NCI-H1105 treated with DMSO at 0.1 percent for 48 hours (cell line): ENCODE data around the gene C2orf92.
"Not testable (repeated sequence)": the region's sequence is repeated elsewhere in the genome, so short reads cannot be mapped to it uniquely, and the experiment has no call there.

Experiments
- DNase-seq: peaks from one replicate; lab custom pipeline; 2025; lab: John Stamatoyannopoulos, UW

C2orf92 gene

GRCh38 chr2:97693476-97693875, 24.0 kb downstream of the C2orf92 start:
- DNase-seq = no peak

- DNase-seq = no peak
Measured at GRCh38 chr2:97695744-97696143, 26.2 kb downstream of the C2orf92 start.

GRCh38 chr2:97697252-97698235, 28.0 kb downstream of the C2orf92 start:
- DNase-seq = peak; percentile 69

DNA sequence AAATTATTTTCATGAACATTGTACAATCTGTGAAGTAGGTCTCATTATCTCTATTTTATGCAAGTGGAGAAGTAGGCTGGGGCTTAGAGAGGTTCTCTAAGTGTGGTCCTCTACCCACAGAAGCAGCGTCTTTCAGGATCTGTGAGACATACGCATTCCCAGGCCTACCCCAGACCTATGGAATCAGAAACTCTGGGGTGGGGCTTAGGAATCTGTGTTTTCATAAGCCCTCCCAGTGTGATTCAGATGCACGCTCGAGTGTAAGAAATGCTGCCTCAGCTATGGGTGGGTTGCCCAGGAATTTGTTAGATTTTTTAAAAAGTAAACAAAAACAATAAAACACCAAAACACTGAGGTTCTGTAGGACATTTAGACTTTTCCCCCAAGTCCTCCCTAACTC, 29.0 kb downstream of the C2orf92 start:
- no peak for DNase-seq

- DNase-seq = peak; percentile 29
Measured at GRCh38 chr2:97699765-97700444, 30.4 kb downstream of the C2orf92 start.

- no peak for DNase-seq
Measured at GRCh38 chr2:97701186-97701585, 31.7 kb downstream of the C2orf92 start.

- no peak for DNase-seq
Measured at GRCh38 chr2:97701851-97702465, 32.4 kb downstream of the C2orf92 start.

DNA sequence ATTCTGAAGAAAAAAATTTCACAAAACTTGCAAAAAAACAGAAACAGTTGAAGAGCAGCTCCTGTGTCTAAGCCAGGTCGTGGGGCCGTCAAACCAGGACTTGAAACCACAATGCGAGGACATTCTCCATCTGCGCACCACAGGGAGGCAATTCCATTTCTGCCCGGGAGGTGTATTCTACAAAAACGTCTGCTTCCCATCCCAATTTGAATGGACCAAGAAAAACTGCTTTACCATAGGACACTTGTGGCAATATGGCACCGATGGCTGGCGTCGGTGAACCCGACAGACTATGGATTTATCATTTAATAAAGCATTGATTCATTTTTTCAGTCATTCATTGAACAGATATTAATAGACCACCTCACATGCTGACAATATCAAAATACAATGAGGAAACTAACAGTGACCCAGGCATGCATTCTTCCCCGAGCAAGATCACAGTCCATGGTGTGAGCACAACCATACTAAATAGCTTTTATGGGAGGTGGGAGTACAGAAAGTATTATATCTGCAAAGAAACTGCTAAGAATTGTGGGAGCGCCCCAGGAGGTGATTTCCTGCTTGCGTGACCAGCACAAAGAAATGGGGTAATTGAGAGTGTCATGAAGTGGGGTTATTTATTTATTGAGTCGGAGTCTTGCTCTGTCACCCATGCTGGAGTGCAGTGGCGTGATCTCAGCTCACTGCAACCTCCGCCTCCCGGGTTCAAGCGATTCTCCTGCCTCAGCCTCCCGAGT, 33.4 kb downstream of the C2orf92 start:
- DNase-seq = no peak

DNA sequence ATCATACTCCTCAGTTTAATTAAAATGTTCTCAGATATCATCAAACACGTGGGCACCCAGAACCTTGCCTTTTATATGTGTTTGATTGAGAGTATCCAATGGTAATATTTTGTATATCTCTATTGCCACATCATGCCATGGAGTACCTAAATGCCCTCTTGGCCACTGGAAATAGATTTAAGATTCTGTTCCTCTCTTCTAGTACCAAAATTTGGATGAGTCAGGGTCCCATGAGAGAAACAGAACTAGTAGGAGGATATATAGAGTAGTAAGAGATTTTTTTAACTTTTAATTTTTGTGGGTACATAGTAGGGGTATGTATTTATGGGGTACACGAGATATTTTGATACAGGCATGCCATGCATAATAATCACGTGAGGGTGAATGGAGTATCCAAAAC, 34.2 kb downstream of the C2orf92 start:
- no peak for DNase-seq

GRCh38 chr2:97704989-97705388, 35.5 kb downstream of the C2orf92 start:
- no peak for DNase-seq

- DNase-seq = no peak
Measured at GRCh38 chr2:97706112-97706511, 36.6 kb downstream of the C2orf92 start.

- no peak for DNase-seq
Measured at GRCh38 chr2:97706708-97707345, 37.3 kb downstream of the C2orf92 start.

DNA sequence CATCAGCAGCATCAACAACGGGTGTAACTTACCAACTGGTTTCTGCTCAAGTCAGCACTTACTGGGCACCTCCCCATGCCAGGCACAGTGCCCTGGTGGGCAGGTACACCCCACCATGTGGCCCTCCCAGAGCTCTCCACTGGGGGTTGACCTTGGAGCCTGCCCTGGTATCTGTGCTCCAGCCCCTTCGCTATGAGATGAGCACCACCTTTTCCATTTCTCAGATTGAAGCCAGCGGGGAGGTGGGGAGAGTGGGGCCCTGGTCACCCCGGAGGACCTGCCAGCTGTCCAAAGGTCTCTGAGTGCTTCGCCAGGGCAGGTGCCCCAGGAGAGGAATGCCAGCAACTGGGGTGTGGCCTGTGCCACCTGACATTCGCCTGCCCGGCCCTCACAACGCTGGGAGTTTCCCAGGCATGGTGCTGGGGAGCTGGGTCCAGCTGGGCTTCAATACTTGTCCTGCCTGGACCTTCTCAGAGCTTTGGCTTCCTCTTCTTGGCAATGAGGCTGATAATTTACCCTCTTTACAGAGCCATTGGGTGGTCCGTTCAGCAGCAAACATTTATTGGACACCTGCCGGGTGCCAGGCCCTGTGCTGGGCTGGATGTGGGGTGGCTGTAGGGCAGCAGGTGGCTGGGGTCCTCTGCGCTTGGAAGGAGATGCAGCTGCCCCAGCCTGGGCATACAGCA, 38.0 kb downstream of the C2orf92 start:
- no peak for DNase-seq

GRCh38 chr2:97708048-97708380, 38.5 kb downstream of the C2orf92 start:
- DNase-seq = no peak

- no peak for DNase-seq
Measured at GRCh38 chr2:97708608-97709007, 39.1 kb downstream of the C2orf92 start.

DNA sequence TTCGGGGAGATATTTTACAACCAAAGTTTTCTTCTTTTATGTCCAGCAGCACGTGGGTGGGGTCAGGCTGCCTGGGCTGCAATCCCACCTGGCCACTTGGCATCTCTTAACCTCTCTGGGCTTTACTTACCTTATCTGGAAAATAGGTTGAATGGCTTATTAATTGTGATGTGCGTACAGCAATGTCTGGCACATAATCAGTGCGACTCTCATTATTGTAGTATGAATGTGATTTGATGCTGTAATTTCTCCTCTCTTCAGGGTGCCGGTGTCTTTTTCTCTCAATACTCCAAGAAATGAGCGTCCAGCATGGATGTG, 41.8 kb downstream of the C2orf92 start:
- no peak for DNase-seq

DNA sequence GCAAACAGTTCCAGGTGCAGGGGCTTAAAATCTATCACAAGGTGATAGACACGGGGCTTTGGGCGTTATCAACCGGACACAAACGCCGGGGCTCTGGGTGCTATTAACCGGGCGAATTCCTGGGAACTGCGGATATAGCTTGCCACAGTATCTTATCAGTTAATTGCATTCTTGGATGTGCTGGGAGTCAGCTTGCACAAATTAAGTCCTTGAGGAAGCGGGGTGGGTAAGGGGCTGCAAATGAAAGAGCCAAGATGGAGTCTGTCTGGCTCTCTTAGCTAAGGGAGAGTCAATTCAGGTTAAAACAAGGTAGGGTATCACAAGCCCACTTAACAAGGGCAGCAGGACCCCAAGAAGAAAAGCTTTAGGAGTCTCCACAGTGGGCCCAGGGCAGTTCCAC, 42.7 kb downstream of the C2orf92 start:
- DNase-seq = not testable (repeated sequence)

GRCh38 chr2:97712693-97713295, 43.3 kb downstream of the C2orf92 start:
- DNase-seq = no peak

DNA sequence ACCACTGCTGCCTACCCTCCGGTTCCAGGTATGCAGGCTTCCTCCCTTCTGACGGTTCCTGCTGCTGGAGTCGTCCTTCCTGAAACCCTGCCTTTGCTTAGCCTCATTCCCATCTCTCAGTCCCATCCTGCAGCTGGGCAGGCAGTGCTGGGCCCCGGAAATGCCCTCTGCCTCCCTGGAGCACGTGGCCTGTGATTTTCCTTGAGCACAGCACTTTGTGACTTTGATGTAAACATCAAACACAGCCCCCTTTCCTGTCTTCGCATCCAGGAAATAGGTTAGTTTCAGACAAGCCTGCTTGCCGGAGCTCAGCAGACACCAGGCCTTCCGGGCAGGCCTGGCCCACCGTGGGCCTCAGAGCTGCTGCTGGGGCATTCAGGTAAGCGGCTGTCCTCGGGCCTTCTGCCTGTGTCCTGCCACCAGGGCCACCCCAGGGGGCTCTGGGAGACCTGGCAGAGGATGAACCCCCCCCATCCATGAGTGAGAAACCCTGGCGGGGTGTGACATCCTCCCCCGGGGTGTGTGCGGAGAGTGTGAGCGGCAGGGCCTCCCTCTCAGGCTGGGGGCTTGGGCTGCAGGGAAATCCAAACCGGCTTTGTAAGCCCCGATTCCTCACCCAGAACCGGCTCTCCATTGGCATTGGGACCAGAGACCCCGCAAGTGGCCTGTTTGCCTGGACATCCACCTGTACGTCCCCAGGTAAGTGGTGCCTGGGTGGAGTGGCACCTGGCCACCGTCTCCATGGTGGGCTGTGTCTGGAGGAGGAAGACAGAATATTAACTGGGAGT, 44.0 kb downstream of the C2orf92 start, which contains the start of gene ZAP70:
ZAP70 (plus strand) TSS at position 281 of the 788 bp plus-strand sequence. CDS start 10,461 bp downstream, outside the sequence.
- DNase-seq = no peak
